Erythroblast (primary cell): ENCODE results near the gene CDCA3.

Experiments
- GATA1 ChIP-seq: IDR thresholded peaks from 2 replicates; pipeline ENCODE4 v1.6.1; 2011; ENCODE audit warnings: low read depth, mild to moderate bottlenecking, control low read depth, low read length, moderate library complexity
- POLR2A ChIP-seq: IDR thresholded peaks from 2 replicates; pipeline ENCODE4 v1.6.1; 2011; ENCODE audit warnings: mild to moderate bottlenecking, low read length

DNA sequence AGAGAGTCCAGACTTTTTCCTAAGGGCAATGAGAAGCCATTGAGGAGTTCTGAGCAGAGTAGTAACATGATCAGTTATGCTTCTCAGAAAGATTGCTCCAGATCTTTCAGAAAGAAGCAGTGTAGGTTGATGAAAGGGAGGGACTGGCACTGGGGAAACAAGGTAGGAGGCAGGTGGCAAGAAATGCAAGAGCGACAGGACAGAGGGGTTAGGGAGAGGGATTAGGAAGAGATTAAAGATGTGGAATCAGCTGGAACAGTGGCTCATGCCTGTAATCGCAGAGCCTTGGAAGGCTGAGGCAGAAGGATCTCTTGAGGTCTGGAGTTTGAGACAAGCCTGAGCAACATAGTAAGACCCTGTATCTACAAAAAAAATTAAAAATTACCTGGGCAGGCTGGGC lies 3.4 kb downstream of the CDCA3 start:
- TF ChIP-seq POLR2A (no peak), GATA1 (no peak)
